Thyroid gland (tissue), 4 donors: Measurements from ENCODE around the gene APOL2.

Experiments
- POLR2A ChIP-seq, 2 donors: fragments of 450-650 bp; IDR thresholded peaks; one replicate each; pipeline ENCODE4 v1.6.1; 2017; ENCODE audit warnings: antibody characterized with exemption in 2 of 2, mild to moderate bottlenecking in 2 of 2, moderate library complexity in 1 of 2
- TF ChIP-seq, protein P1 (sequence below), 6 experiments: fragments of 200-600 bp in 3 of 6; fragments of 450-650 bp in 3 of 6; sonication (generic) in 3 of 6; IDR thresholded peaks; one replicate each; pipeline ENCODE4 v1.5.1; 2016 to 2019; ENCODE audit warnings: antibody characterized with exemption in 6 of 6, mild to moderate bottlenecking in 2 of 6, inconsistent platforms in 1 of 6, moderate library complexity in 1 of 6

DNA sequence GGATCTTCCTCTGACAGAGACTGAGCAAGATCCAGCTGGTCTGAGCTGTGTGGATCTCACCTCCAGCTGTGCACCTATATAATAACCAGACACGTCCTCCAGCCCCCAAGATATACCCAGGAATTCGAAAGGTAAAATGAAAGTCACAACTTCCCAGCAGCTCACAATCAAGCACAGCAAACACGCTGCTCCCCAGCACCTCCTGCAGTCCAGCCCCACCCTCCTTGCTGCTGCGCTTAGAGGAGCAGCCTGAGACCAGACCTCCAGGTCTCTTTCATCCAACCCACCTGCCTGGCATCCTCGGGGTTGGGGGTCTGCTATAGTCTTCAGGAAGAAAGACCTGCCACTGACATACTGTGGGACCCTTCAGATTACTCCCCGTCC lies 34.7 kb downstream of the APOL2 start:
- TF ChIP-seq, protein P1, sequence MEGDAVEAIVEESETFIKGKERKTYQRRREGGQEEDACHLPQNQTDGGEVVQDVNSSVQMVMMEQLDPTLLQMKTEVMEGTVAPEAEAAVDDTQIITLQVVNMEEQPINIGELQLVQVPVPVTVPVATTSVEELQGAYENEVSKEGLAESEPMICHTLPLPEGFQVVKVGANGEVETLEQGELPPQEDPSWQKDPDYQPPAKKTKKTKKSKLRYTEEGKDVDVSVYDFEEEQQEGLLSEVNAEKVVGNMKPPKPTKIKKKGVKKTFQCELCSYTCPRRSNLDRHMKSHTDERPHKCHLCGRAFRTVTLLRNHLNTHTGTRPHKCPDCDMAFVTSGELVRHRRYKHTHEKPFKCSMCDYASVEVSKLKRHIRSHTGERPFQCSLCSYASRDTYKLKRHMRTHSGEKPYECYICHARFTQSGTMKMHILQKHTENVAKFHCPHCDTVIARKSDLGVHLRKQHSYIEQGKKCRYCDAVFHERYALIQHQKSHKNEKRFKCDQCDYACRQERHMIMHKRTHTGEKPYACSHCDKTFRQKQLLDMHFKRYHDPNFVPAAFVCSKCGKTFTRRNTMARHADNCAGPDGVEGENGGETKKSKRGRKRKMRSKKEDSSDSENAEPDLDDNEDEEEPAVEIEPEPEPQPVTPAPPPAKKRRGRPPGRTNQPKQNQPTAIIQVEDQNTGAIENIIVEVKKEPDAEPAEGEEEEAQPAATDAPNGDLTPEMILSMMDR (IDR thresholded peaks at IDR 0.05): no peak
- TF ChIP-seq POLR2A (IDR thresholded peaks at IDR 0.05): no peak
